GM21717 (cell line): ENCODE measurements around the gene BCAS1.

Experiments
- ATAC-seq: cut with Tn5 transposase; IDR thresholded peaks from one replicate; pipeline ENCODE4 v1.9.1; 2021; ENCODE audit warnings: mild to moderate bottlenecking, moderate library complexity; ENCODE audit not compliant: unreplicated experiment

BCAS1 gene

GRCh38 chr20:53896041-53896440, 174.4 kb downstream of the BCAS1 start:
- ATAC-seq: no peak

DNA sequence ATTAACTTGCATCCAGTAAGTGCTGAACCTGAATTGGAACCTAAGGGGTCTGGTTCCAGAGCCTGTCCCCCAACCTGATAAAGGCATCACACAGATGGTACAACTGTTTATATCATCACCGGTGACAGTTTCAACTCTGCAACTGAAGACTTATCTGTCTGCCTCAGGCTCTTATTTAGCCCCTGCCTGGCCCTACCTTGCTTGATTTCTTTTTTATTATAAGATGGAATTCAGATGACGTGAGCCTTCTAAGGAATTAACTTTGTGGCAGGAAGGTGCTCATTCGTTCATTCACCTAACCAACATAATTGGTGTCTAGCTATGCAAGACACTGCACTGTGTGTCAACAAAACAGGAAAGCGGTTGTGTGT, 175.0 kb downstream of the BCAS1 start:
- ATAC-seq: no peak

GRCh38 chr20:53894707-53895384, 175.5 kb downstream of the BCAS1 start:
- ATAC-seq: no peak
